Fibroblast of lung (primary cell): ENCODE results near the gene PARP3.

Experiments used
- CTCF ChIP-seq, 2 donors: IDR thresholded peaks in 1 of 2; conservative IDR thresholded peaks in 1 of 2; 1 replicate in 1 of 2; 2 replicates in 1 of 2; pipeline ENCODE4 v1.5.1; 2011 to 2012; ENCODE audit warnings: low read length in 2 of 2, control low read depth in 1 of 2, inconsistent platforms in 1 of 2, low read depth in 1 of 2, mild to moderate bottlenecking in 1 of 2
- EZH2 ChIP-seq: IDR thresholded peaks from 2 replicates; pipeline ENCODE4 v1.5.1; 2012; ENCODE audit warnings: low read length, control low read depth, mild to moderate bottlenecking; ENCODE audit errors: missing control alignments

DNA sequence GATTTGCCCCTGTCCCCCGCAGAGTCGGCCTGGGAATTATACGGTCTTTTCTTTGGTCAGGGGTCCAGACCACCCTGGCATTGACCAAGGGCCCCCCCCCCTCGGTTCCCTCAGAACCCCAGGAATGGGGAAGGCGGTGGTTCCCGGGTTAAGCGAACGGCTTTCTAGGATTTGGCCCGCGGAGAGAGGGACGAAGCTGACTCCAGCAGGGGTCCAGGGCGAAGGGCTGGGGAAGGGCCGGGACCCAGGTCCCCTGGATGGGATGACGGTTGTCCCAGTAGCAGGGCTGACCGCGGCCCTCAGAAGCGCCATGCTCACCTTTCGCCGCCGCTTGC lies 733 bp upstream of the PARP3 start:
- TF ChIP-seq CTCF (conservative IDR thresholded peaks at IDR 0.05 in 1 of 2, IDR thresholded peaks at IDR 0.05 in 1 of 2; ENCODE audit: low read depth in 1 of 2, low read length in 2 of 2) (no peak), EZH2 (no peak)
